ENCODE measurements around the gene MSH2.

DNA sequence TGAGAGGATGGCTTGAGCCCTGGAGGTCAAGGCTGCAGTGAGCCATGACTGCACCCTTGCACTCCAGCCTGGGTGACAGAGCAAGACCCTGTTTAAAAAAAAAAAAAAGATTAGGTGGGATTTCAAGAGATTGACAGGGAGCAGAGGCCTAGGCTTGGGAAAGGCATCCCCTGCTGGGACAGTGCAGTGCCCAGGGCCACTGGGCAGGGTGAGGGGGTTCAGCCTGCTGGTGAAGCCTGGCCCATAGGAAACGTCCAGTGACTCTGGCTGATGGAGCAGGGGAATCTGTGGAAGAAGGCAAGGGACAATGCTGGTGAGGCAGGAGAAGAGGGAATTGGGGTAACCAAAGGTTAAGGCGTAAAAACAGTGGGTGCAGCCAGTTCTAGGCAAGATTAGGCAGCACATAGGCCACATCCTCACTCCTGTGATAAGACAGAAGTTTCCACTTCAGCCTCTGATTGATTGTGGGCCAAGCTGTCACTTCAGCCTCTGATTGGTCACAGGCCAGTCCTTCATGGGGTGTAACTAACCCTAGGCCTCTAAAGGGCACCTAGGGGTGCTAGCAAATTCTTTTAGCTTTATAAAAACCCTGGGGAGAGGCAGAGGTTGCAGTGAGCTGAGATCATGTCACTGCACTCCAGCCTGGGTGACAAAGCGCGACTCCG lies 128.6 kb downstream of the MSH2 start:
- TF ChIP-seq EZH2phosphoT487 (IDR thresholded peaks at IDR 0.05; ENCODE audit: low read depth): no peak
- TF ChIP-seq, protein P1, sequence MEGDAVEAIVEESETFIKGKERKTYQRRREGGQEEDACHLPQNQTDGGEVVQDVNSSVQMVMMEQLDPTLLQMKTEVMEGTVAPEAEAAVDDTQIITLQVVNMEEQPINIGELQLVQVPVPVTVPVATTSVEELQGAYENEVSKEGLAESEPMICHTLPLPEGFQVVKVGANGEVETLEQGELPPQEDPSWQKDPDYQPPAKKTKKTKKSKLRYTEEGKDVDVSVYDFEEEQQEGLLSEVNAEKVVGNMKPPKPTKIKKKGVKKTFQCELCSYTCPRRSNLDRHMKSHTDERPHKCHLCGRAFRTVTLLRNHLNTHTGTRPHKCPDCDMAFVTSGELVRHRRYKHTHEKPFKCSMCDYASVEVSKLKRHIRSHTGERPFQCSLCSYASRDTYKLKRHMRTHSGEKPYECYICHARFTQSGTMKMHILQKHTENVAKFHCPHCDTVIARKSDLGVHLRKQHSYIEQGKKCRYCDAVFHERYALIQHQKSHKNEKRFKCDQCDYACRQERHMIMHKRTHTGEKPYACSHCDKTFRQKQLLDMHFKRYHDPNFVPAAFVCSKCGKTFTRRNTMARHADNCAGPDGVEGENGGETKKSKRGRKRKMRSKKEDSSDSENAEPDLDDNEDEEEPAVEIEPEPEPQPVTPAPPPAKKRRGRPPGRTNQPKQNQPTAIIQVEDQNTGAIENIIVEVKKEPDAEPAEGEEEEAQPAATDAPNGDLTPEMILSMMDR (IDR thresholded peaks at IDR 0.05; ENCODE audit: low read depth, low read length): no peak
